Measurements from ENCODE around the gene FBXO40. TPM values are rescaled to one million over a fixed set of nuclear protein-coding genes. Genes with fewer than 3 reads are reported as not detected.

The FBXO40 gene
- total and polyA plus RNA-seq, 9 of the 15 experiments (the other 6 are each of a cell fraction or from before 2014, with no cell fraction given): 0.01 to 0.05 (median 0.04) TPM; not detected in 3

DNA sequence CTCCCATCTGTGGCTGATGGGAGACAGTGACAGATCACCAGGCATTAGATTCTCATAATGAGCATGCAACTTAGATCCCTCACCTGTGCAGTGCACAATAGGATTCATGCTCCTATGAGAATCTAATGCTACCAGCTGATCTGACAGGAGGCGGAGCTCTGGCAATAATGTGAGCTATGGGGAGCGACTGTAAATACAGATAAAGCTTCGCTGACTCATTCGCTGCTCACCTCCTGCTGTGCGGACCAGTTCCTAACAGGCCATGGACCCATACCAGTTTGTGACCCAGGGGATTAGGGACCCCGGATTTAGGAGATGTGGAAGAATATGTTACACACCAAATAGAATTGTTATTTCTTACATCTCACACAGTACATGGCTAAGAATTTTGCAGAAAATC lies 18.7 kb upstream of the FBXO40 start (continued):
- peak; percentile 71 for TF ChIP-seq EP300 (IDR thresholded peaks at IDR 0.05; ENCODE audit: low read length)
- no peak for TF ChIP-seq BRD4 (IDR thresholded peaks at IDR 0.05)
- 0 out of 2 replicates have a peak, but pooled peaks have one; percentile 15 for TF ChIP-seq FOXM1 (IDR thresholded peaks at IDR 0.05; ENCODE audit: low read depth)
- TF ChIP-seq FOXM1 (CRISPR knock-in tag; IDR thresholded peaks at IDR 0.05; ENCODE audit: low read depth): no peak
- TF ChIP-seq, protein P1, sequence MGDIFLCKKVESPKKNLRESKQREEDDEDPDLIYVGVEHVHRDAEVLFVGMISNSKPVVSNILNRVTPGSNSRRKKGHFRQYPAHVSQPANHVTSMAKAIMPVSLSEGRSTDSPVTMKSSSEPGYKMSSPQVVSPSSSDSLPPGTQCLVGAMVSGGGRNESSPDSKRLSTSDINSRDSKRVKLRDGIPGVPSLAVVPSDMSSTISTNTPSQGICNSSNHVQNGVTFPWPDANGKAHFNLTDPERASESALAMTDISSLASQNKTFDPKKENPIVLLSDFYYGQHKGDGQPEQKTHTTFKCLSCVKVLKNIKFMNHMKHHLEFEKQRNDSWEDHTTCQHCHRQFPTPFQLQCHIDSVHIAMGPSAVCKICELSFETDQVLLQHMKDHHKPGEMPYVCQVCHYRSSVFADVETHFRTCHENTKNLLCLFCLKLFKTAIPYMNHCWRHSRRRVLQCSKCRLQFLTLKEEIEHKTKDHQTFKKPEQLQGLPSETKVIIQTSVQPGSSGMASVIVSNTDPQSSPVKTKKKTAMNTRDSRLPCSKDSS (IDR thresholded peaks at IDR 0.05; ENCODE audit: low read depth, partially characterized antibody): no peak
- peak; percentile 93 for TF ChIP-seq DACH1 (IDR thresholded peaks at IDR 0.05; ENCODE audit: partially characterized antibody)
- peak; percentile 93 for TF ChIP-seq DPF2 (IDR thresholded peaks at IDR 0.05)
- no peak for TF ChIP-seq BCL6 (CRISPR knock-in tag; IDR thresholded peaks at IDR 0.05)
- no peak for TF ChIP-seq TOE1 (IDR thresholded peaks at IDR 0.05; ENCODE audit: borderline replicate concordance)
- no peak for TF ChIP-seq TOE1 (CRISPR knock-in tag; IDR thresholded peaks at IDR 0.05; ENCODE audit: borderline replicate concordance, low read depth)
- TF ChIP-seq CREB3 (tag; conservative IDR thresholded peaks at IDR 0.05; ENCODE audit: low read depth): no peak
- TF ChIP-seq RCOR1 (IDR thresholded peaks at IDR 0.05; ENCODE audit: borderline replicate concordance in 1 of 2, low read depth in 2 of 2, low read length in 2 of 2): peak in 1 of 2 experiments; percentile 50; a peak in 1 of 4 replicates
- TF ChIP-seq FOS (IDR thresholded peaks at IDR 0.05; ENCODE audit: extremely low read depth, insufficient read length): peak; percentile 21
- no peak for TF ChIP-seq ZNF277 (CRISPR knock-in tag; IDR thresholded peaks at IDR 0.05; ENCODE audit: borderline replicate concordance)
- peak; percentile 35 to 60; a peak in 1 of 4 replicates for TF ChIP-seq TRIM24 (IDR thresholded peaks at IDR 0.05)
- TF ChIP-seq PHF20 (IDR thresholded peaks at IDR 0.05; ENCODE audit: partially characterized antibody): no peak
- TF ChIP-seq ZNF695 (CRISPR knock-in tag; IDR thresholded peaks at IDR 0.05): no peak
- no peak for TF ChIP-seq HMBOX1 (IDR thresholded peaks at IDR 0.05)
- TF ChIP-seq PHF21A (IDR thresholded peaks at IDR 0.05; ENCODE audit: borderline replicate concordance, low read depth): no peak
- TF ChIP-seq, protein P2, sequence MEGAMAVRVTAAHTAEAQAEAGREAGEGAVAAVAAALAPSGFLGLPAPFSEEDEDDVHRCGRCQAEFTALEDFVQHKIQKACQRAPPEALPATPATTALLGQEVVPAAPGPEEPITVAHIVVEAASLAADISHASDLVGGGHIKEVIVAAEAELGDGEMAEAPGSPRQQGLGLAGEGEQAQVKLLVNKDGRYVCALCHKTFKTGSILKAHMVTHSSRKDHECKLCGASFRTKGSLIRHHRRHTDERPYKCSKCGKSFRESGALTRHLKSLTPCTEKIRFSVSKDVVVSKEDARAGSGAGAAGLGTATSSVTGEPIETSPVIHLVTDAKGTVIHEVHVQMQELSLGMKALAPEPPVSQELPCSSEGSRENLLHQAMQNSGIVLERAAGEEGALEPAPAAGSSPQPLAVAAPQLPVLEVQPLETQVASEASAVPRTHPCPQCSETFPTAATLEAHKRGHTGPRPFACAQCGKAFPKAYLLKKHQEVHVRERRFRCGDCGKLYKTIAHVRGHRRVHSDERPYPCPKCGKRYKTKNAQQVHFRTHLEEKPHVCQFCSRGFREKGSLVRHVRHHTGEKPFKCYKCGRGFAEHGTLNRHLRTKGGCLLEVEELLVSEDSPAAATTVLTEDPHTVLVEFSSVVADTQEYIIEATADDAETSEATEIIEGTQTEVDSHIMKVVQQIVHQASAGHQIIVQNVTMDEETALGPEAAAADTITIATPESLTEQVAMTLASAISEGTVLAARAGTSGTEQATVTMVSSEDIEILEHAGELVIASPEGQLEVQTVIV (CRISPR knock-in tag; IDR thresholded peaks at IDR 0.05; ENCODE audit: borderline replicate concordance): no peak
